SK-N-SH (cell line): ENCODE data around the gene PPA2. TPM values are rescaled to one million over a fixed set of nuclear protein-coding genes. Genes with fewer than 3 reads are reported as not detected.

Experiments
- CTCF ChIA-PET: fragments of 300-600, 350-600 bp; formaldehyde crosslinking; extraction: SDS; loops from one replicate; lab custom pipeline; 2021; lab: Yijun Ruan, JAX
- POLR2A ChIA-PET: fragments of 350-600 bp; sonication (Branson Sonifier 250); formaldehyde crosslinking; extraction: SDS; loops from one replicate; lab custom pipeline; 2020; ENCODE audit warnings: antibody characterized with exemption, inconsistent platforms; lab: Yijun Ruan, JAX
- DNase-seq: peaks from one replicate; pipeline ENCODE4 v3.0.0; 2012
- H2AFZ ChIP-seq: fragments of 200-600 bp; sonication (generic); 2 replicates; pipeline ENCODE4 v1.8.1; 2016; ENCODE audit warnings: antibody characterized with exemption, mild to moderate bottlenecking, low read depth
- H3F3A ChIP-seq: fragments of 200-600 bp; sonication (generic); replicated peaks from 2 replicates; pipeline ENCODE3; 2016; ENCODE audit warnings: antibody characterized with exemption, mild to moderate bottlenecking; ENCODE audit not compliant: insufficient read depth
- H3K27ac ChIP-seq, 2 experiments: fragments of 200-500 bp in 1 of 2; fragments of 200-600 bp in 1 of 2; sonication (Bioruptor generic) in 1 of 2; sonication (generic), shearing (Covaris generic) in 1 of 2; 2 replicates each; pipeline versions ENCODE4 v1.5.1 to v1.6.1; 2014 to 2016; ENCODE audit warnings: low read depth in 2 of 2, inconsistent platforms in 1 of 2, low read length in 1 of 2, mild to moderate bottlenecking in 1 of 2, mixed read lengths in 1 of 2
- H3K27me3 ChIP-seq: fragments of 200-600 bp; sonication (generic), shearing (Covaris generic); 2 replicates; pipeline ENCODE4 v1.6.1; 2016; ENCODE audit warnings: mixed run types; ENCODE audit not compliant: insufficient read depth
- H3K36me3 ChIP-seq, 2 experiments: fragments of 200-500 bp in 1 of 2; fragments of 200-600 bp in 1 of 2; sonication (Bioruptor generic) in 1 of 2; sonication (generic) in 1 of 2; replicated peaks in 1 of 2; 2 replicates each; pipeline versions ENCODE3 to v1.5.1; 2014 to 2016; ENCODE audit warnings: low read length in 1 of 2, mild to moderate bottlenecking in 1 of 2; ENCODE audit not compliant: insufficient read depth in 2 of 2, control insufficient read depth in 1 of 2
- H3K4me1 ChIP-seq, 2 experiments: fragments of 200-500 bp in 1 of 2; fragments of 200-600 bp in 1 of 2; sonication (Bioruptor generic) in 1 of 2; sonication (generic), shearing (Covaris generic) in 1 of 2; 2 replicates each; pipeline versions ENCODE4 v1.5.1 to v1.6.1; 2014 to 2016; ENCODE audit warnings: low read depth in 1 of 2, low read length in 1 of 2, mixed run types in 1 of 2; ENCODE audit not compliant: insufficient read depth in 2 of 2, control insufficient read depth in 1 of 2
- H3K4me2 ChIP-seq: fragments of 200-600 bp; sonication (generic), shearing (Covaris generic); 2 replicates; pipeline ENCODE4 v1.6.1; 2017; ENCODE audit warnings: mixed run types
- H3K4me3 ChIP-seq, 2 experiments: fragments of 200-500 bp in 1 of 2; fragments of 200-600 bp in 1 of 2; sonication (Bioruptor generic) in 1 of 2; sonication (generic), shearing (Covaris generic) in 1 of 2; 2 replicates each; pipeline versions ENCODE4 v1.5.1 to v1.8.1; 2014 to 2016; ENCODE audit warnings: low read depth in 2 of 2, inconsistent platforms in 1 of 2, low read length in 1 of 2, mild to moderate bottlenecking in 1 of 2, mixed read lengths in 1 of 2, moderate library complexity in 1 of 2
- H3K79me2 ChIP-seq: fragments of 200-600 bp; sonication (generic); 2 replicates; pipeline ENCODE4 v1.8.1; 2017; ENCODE audit warnings: mild to moderate bottlenecking; ENCODE audit not compliant: insufficient read depth
- H3K9ac ChIP-seq: fragments of 200-600 bp; sonication (generic); 2 replicates; pipeline ENCODE4 v1.6.1; 2017; ENCODE audit warnings: mixed run types
- H3K9me2 ChIP-seq: fragments of 200-600 bp; sonication (generic); 2 replicates; pipeline ENCODE4 v1.6.1; 2017; ENCODE audit warnings: mixed run types
- H3K9me3 ChIP-seq: fragments of 200-600 bp; sonication (generic); 2 replicates; pipeline ENCODE4 v1.6.1; 2017; ENCODE audit warnings: mixed run types, mild to moderate bottlenecking, moderate library complexity
- H4K20me1 ChIP-seq: fragments of 200-600 bp; sonication (generic); 2 replicates; pipeline ENCODE4 v1.6.1; 2017; ENCODE audit warnings: mild to moderate bottlenecking, mixed run types; ENCODE audit not compliant: insufficient read depth
- ELF1 ChIP-seq: IDR thresholded peaks from 2 replicates; pipeline ENCODE4 v1.4.0; 2012
- EP300 ChIP-seq, 2 experiments: IDR thresholded peaks; 2 replicates each; pipeline versions ENCODE4 v1.4.0 to v1.6.1; 2012; ENCODE audit warnings: borderline replicate concordance in 1 of 2, low read depth in 1 of 2, low read length in 1 of 2
- FOXJ3 ChIP-seq: sonication (generic); formaldehyde crosslinking; IDR thresholded peaks from 2 replicates; pipeline ENCODE4 v1.5.1; 2020; ENCODE audit warnings: mild to moderate bottlenecking, missing genetic modification reagents
- FOXM1 ChIP-seq: IDR thresholded peaks from 2 replicates; pipeline ENCODE4 v1.4.0; 2012; ENCODE audit warnings: low read depth, mild to moderate bottlenecking
- GABPA ChIP-seq: IDR thresholded peaks from 2 replicates; pipeline ENCODE4 v1.4.0; 2012; ENCODE audit warnings: low read depth, mild to moderate bottlenecking
- GATA2 ChIP-seq: sonication (generic); formaldehyde crosslinking; IDR thresholded peaks from 2 replicates; pipeline ENCODE4 v1.5.0; 2020; ENCODE audit warnings: mild to moderate bottlenecking, missing genetic modification reagents
- JUND ChIP-seq: IDR thresholded peaks from 2 replicates; pipeline ENCODE4 v1.4.0; 2012
- MAX ChIP-seq: IDR thresholded peaks from 2 replicates; pipeline ENCODE4 v1.4.0; 2012; ENCODE audit warnings: low read depth
- MXI1 ChIP-seq: IDR thresholded peaks from 2 replicates; pipeline ENCODE4 v1.6.1; 2012; ENCODE audit warnings: mild to moderate bottlenecking, low read depth, low read length, improper control_type of control experiment
- NRF1 ChIP-seq: IDR thresholded peaks from 2 replicates; pipeline ENCODE4 v1.6.1; 2012; ENCODE audit warnings: low read depth, mild to moderate bottlenecking, low read length
- PBX3 ChIP-seq: IDR thresholded peaks from 2 replicates; pipeline ENCODE4; 2012
- POLR2AphosphoS5 ChIP-seq: IDR thresholded peaks from 2 replicates; pipeline ENCODE4 v1.6.1; 2012; ENCODE audit warnings: low read depth, low read length
- RAD21 ChIP-seq: IDR thresholded peaks from 2 replicates; pipeline ENCODE4 v1.6.1; 2012; ENCODE audit warnings: mild to moderate bottlenecking, low read length
- REST ChIP-seq: IDR thresholded peaks from 2 replicates; pipeline ENCODE4 v1.6.1; 2012; ENCODE audit warnings: mild to moderate bottlenecking, low read depth, low read length, moderate library complexity
- RXRA ChIP-seq: IDR thresholded peaks from 2 replicates; pipeline ENCODE4 v1.4.0; 2012; ENCODE audit warnings: low read depth, mild to moderate bottlenecking, borderline replicate concordance
- SIN3A ChIP-seq: IDR thresholded peaks from 2 replicates; pipeline ENCODE4 v1.6.1; 2012; ENCODE audit warnings: low read depth, mild to moderate bottlenecking, low read length, moderate library complexity, borderline replicate concordance
- SMC3 ChIP-seq: IDR thresholded peaks from 2 replicates; pipeline ENCODE4 v1.6.1; 2012; ENCODE audit warnings: low read depth, low read length, improper control_type of control experiment
- TAF1 ChIP-seq: IDR thresholded peaks from 2 replicates; pipeline ENCODE4 v1.6.1; 2012; ENCODE audit warnings: low read depth, mild to moderate bottlenecking, low read length, moderate library complexity, borderline replicate concordance
- TCF12 ChIP-seq: IDR thresholded peaks from 2 replicates; pipeline ENCODE4 v1.4.0; 2012
- TEAD4 ChIP-seq: IDR thresholded peaks from 2 replicates; pipeline ENCODE4 v1.4.0; 2012; ENCODE audit warnings: mild to moderate bottlenecking, borderline replicate concordance; ENCODE audit not compliant: insufficient read depth
- whole genome bisulfite sequencing: methylation state at CpG from one replicate; pipeline ENCODE4 v1.1.6; 2017; ENCODE audit warnings: low lambda C conversion rate; 5-methylcytosine and 5-hydroxymethylcytosine counted together
- polyA plus RNA-seq, 3 experiments: library from polyadenylated mRNA; depleted of rRNA; stranded (reverse); fragments of >200 nt; gene quantifications; 2 replicates each; pipeline ENCODE4 v1.2.3, GENCODE V29; 2012

PPA2 gene
- polyA plus RNA-seq, 1 of the 3 experiments (the other 2 are of a cell fraction), result 57.8 TPM

DNA sequence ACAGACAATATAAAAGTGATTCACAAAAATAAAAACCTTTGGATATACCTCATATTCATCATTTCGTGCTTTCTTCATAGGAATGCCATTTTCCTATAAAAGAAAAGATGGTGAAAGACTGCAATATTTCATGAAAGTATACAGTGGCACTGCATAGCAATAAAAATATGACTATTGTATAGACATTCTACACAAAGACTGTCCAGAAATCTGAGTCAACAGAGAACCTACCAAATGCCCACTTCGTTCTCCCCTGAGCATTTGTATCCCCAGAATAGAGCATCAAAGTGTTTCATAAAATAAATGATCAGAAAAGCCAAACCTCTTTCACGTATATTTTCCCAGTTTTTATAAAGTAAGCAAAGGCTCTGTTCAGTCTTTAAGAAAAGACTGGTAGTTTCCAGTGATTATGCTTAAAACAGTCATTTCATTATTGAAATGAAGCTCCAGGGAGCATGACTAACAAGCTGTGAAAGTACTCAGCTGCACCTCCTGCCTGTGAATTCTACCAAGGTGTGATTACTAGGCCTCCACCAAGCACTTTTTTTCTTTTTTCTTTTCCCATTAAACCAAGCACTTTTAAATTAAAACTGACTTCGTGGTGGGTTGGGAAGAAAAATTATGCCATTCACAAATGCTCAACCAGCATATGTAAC is 20.2 kb downstream of the PPA2 start:
- H3F3A ChIP-seq, result no peaks in the 10 kb centered on the region
- H3K36me3 ChIP-seq, result peaks cover 22 to 39% of the 10 kb centered on the region in 2 experiments
- no peak for DNase-seq
- peaks cover 12% of the 10 kb centered on the region; the same call in 1 of the 2 replicates for H3K79me2 ChIP-seq
- no peak overlapping the region for H2AFZ ChIP-seq
- H3K9ac ChIP-seq, result no peak overlapping the region
- H3K4me1 ChIP-seq, result no peaks in the 10 kb centered on the region
- H3K4me2 ChIP-seq, result no peak overlapping the region
- CTCF ChIA-PET, result interaction anchor here (1.6 kb wide), 1 partner anchor 20 kb away, joined by 5 read pairs; the partner anchor contains the start of gene PPA2
- H3K27me3 ChIP-seq, result no peaks in the 10 kb centered on the region
- no peaks in the 10 kb centered on the region for H4K20me1 ChIP-seq
- POLR2A ChIA-PET, result no interaction called here
- H3K9me2 ChIP-seq, result no peaks in the 10 kb centered on the region
- H3K4me3 ChIP-seq, result no peak overlapping the region
- WGBS, result 83% methylated on average over 4 of the region's 4 CpGs
- TF ChIP-seq TCF12 (no peak), SMC3 (no peak), NRF1 (no peak), TEAD4 (no peak), FOXJ3 (CRISPR knock-in tag) (no peak), ELF1 (no peak), POLR2AphosphoS5 (no peak), RXRA (no peak), TAF1 (no peak), GATA2 (CRISPR knock-in tag) (no peak)
- H3K27ac ChIP-seq, result no peak overlapping the region
- no peaks in the 10 kb centered on the region for H3K9me3 ChIP-seq

DNA sequence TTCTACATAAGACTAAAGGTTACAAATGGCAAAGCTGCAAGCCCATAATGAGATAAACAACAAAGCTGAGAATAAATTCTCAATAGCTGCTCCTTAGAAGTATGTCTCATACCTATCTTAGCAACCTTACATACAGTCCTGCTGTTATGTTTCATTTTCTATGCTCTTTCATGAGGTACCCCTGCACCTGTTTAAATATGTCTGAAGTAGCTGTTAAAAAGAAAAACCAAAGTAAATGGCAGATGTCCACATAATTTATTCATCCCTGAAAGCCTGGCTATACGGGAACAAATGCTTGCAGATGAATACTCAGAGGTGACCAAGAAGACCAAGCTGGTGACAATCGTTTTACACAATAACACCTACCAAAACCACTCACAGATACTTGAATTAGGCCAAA is 22.5 kb downstream of the PPA2 start:
- H3K9me3 ChIP-seq, result no peaks in the 10 kb centered on the region
- no peak for DNase-seq
- 0 out of 2 replicates have a peak, but pooled peaks cover 4% of the 10 kb centered on the region for H3K79me2 ChIP-seq
- H4K20me1 ChIP-seq, result no peaks in the 10 kb centered on the region
- H3K36me3 ChIP-seq, result peaks cover 28 to 41% of the 10 kb centered on the region in 2 experiments
- H3K4me3 ChIP-seq, result no peak overlapping the region
- POLR2A ChIA-PET, result no interaction called here
- H3K9ac ChIP-seq, result no peak overlapping the region
- H3K27ac ChIP-seq, result no peak overlapping the region
- H3K4me2 ChIP-seq, result no peak overlapping the region
- CTCF ChIA-PET, result no interaction called here
- H3K27me3 ChIP-seq, result no peaks in the 10 kb centered on the region
- WGBS, result 70% methylated on average over 2 of the region's 2 CpGs
- TF ChIP-seq POLR2AphosphoS5 (no peak), NRF1 (no peak), FOXJ3 (CRISPR knock-in tag) (no peak), REST (no peak), MXI1 (no peak), EP300 (IDR thresholded peaks at IDR 0.05; ENCODE audit: borderline replicate concordance in 1 of 2, low read depth in 1 of 2, low read length in 1 of 2) (no peak), RXRA (no peak), GABPA (no peak), SMC3 (no peak), FOXM1 (no peak), SIN3A (no peak), JUND (no peak), TAF1 (no peak), RAD21 (no peak), PBX3 (no peak), MAX (no peak)
- H3K9me2 ChIP-seq, result no peaks in the 10 kb centered on the region
- H2AFZ ChIP-seq, result no peak overlapping the region
- H3K4me1 ChIP-seq, result no peaks in the 10 kb centered on the region; a peak in 1 of 4 replicates
- no peaks in the 10 kb centered on the region for H3F3A ChIP-seq
